Stimulated activated CD4-positive, alpha-beta T cell treated with anti-CD3 and anti-CD28 coated beads, Interleukin-15, amount 100 ng/mL, for 48 hours (primary cell): ENCODE data around the gene TMEM100.
"Not testable (repeated sequence)": the region's sequence is repeated elsewhere in the genome, so short reads cannot be mapped to it uniquely, and the experiment has no call there.

Experiments
- DNase-seq, 2 donors: peaks; one replicate each; pipeline ENCODE4 v3.0.0-alpha.2; 2020; ENCODE audit warnings: low read depth in 2 of 2

TMEM100 gene

GRCh38 chr17:55687037-55687436 lies 35.6 kb downstream of the TMEM100 start:
- DNase-seq = no peak

- DNase-seq = no peak
Measured at GRCh38 chr17:55683550-55684315, 38.9 kb downstream of the TMEM100 start.

- no peak for DNase-seq
Measured at GRCh38 chr17:55681342-55681700, 41.3 kb downstream of the TMEM100 start.

GRCh38 chr17:55680686-55681341 lies 41.9 kb downstream of the TMEM100 start:
- DNase-seq = no peak

- no peak for DNase-seq
Measured at GRCh38 chr17:55677446-55677845, 45.2 kb downstream of the TMEM100 start.

- DNase-seq = no peak
Measured at GRCh38 chr17:55676274-55676673, 46.4 kb downstream of the TMEM100 start.

GRCh38 chr17:55673743-55674506 lies 48.7 kb downstream of the TMEM100 start:
- DNase-seq = no peak

- DNase-seq = no peak
Measured at GRCh38 chr17:55672585-55673501, 49.8 kb downstream of the TMEM100 start.

- DNase-seq = not testable (repeated sequence)
Measured at GRCh38 chr17:55672010-55672409, 50.7 kb downstream of the TMEM100 start.
